Measurements from ENCODE around the gene OR51B4.

DNA sequence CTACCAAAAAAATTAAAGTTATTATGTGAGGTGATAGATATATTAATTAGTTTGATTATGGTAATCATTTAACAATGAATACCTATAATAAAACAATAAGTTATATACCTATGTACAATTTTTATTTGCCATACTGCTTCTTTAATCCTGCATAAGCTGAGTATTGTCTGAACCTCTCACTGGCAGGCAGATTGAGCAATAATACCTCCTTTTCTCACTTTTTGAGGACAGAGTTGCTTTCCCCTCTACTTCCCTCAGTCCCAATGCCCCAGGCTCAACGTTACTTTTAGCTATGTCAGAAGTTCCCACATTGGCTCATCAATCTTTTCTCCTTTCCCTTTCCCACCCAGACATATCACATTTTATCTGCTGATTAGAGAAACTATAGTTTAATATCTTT, 47.8 kb upstream of the OR51B4 start:
- TF ChIP-seq, protein P1, sequence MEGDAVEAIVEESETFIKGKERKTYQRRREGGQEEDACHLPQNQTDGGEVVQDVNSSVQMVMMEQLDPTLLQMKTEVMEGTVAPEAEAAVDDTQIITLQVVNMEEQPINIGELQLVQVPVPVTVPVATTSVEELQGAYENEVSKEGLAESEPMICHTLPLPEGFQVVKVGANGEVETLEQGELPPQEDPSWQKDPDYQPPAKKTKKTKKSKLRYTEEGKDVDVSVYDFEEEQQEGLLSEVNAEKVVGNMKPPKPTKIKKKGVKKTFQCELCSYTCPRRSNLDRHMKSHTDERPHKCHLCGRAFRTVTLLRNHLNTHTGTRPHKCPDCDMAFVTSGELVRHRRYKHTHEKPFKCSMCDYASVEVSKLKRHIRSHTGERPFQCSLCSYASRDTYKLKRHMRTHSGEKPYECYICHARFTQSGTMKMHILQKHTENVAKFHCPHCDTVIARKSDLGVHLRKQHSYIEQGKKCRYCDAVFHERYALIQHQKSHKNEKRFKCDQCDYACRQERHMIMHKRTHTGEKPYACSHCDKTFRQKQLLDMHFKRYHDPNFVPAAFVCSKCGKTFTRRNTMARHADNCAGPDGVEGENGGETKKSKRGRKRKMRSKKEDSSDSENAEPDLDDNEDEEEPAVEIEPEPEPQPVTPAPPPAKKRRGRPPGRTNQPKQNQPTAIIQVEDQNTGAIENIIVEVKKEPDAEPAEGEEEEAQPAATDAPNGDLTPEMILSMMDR (IDR thresholded peaks at IDR 0.05; ENCODE audit: poor library complexity, severe bottlenecking): no peak
- no peak for TF ChIP-seq EZH2 (IDR thresholded peaks at IDR 0.05; ENCODE audit: borderline replicate concordance, insufficient read depth, low read length, poor library complexity, severe bottlenecking)
- TF ChIP-seq POLR2AphosphoS5 (IDR thresholded peaks at IDR 0.05): no peak
- TF ChIP-seq RAD21 (conservative IDR thresholded peaks at IDR 0.05): no peak
